HepG2 (cell line): Measurements from ENCODE around the gene TRPM5. TPM values are rescaled to one million over a fixed set of nuclear protein-coding genes. Genes with fewer than 3 reads are reported as not detected.

ENCODE experiments used
- ATAC-seq: fragments of 200-7000 bp; cut with Tn5 transposase; 3 replicates; pipeline ENCODE4 v1.9.1; 2020; ENCODE audit warnings: mild to moderate bottlenecking, moderate library complexity
- BruUV-seq: library from RNA; stranded (reverse); fragments of 400-500 nt; replicated peaks from 2 replicates; lab custom pipeline; 2021; lab: Mats Ljungman, UMichigan
- CTCF ChIA-PET: fragments of 300-600 bp; formaldehyde crosslinking; extraction: SDS; loops from one replicate; lab custom pipeline; 2021; ENCODE audit warnings: low total read pairs, inconsistent platforms, low intra/inter-chr PET ratio; lab: Yijun Ruan, JAX
- POLR2A ChIA-PET: fragments of 350-600 bp; sonication (Branson Sonifier 250); formaldehyde crosslinking; loops from one replicate; lab custom pipeline; 2020; ENCODE audit warnings: antibody characterized with exemption, inconsistent platforms; lab: Yijun Ruan, JAX
- DNase-seq: peaks from one replicate; pipeline ENCODE4 v3.0.0-alpha.2; 2015; ENCODE audit warnings: low spot score
- FAIRE-seq: peaks from 3 replicates; lab custom pipeline; 2011; peaks lifted over from hg19 to GRCh38; lab: Jason Lieb, UNC
- H2AFZ ChIP-seq: one replicate; pipeline ENCODE4 v1.6.1; 2011; ENCODE audit warnings: low read length, inconsistent platforms
- H3K27ac ChIP-seq: fragments of 300-600 bp; 3 replicates; pipeline ENCODE4 v1.8.0; 2011; ENCODE audit warnings: mixed run types, mild to moderate bottlenecking, mixed read lengths, low read length, inconsistent platforms; ENCODE audit not compliant: insufficient read depth; ENCODE audit errors: extremely low read length
- H3K27me3 ChIP-seq, 2 experiments: fragments of 200-600 bp in 1 of 2; 2 replicates in 1 of 2; 3 replicates in 1 of 2; pipeline versions ENCODE4 v1.6.0 to v1.8.0; 2011; ENCODE audit warnings: low read length in 2 of 2, mild to moderate bottlenecking in 2 of 2, moderate library complexity in 2 of 2, inconsistent platforms in 1 of 2; ENCODE audit not compliant: insufficient read depth in 2 of 2, control insufficient read depth in 1 of 2
- H3K36me3 ChIP-seq, 2 experiments: fragments of 200-600 bp in 1 of 2; replicated peaks in 1 of 2; 2 replicates in 1 of 2; 3 replicates in 1 of 2; pipeline versions ENCODE4 v1.5.1 to v1.8.0; 2011; ENCODE audit warnings: low read length in 2 of 2, inconsistent platforms in 1 of 2; ENCODE audit not compliant: insufficient read depth in 2 of 2, control insufficient read depth in 1 of 2
- H3K4me1 ChIP-seq: 2 replicates; pipeline ENCODE4 v1.5.1; 2012; ENCODE audit warnings: low read length, inconsistent platforms; ENCODE audit not compliant: insufficient read depth
- H3K4me2 ChIP-seq: 2 replicates; pipeline ENCODE4 v1.6.0; 2011; ENCODE audit warnings: low read depth, low read length, inconsistent platforms
- H3K4me3 ChIP-seq, 3 experiments: fragments of 200-600 bp in 1 of 3; sonication (generic), shearing (Covaris generic) in 1 of 3; replicated peaks in 1 of 3; 2 replicates each; pipeline ENCODE4 v1.5.1; 2011 to 2016; ENCODE audit warnings: low read length in 3 of 3, inconsistent platforms in 2 of 3, low read depth in 2 of 3, mild to moderate bottlenecking in 2 of 3, control low read depth in 1 of 3, mixed read lengths in 1 of 3; ENCODE audit not compliant: insufficient read depth in 1 of 3
- H3K79me2 ChIP-seq: one replicate; pipeline ENCODE4 v1.6.1; 2011; ENCODE audit warnings: low read length, inconsistent platforms; ENCODE audit not compliant: insufficient read depth
- H3K9ac ChIP-seq: 2 replicates; pipeline ENCODE4 v1.6.0; 2011; ENCODE audit warnings: mild to moderate bottlenecking, low read depth, low read length, inconsistent platforms; ENCODE audit not compliant: insufficient read depth
- H3K9me3 ChIP-seq: 2 replicates; pipeline ENCODE4 v1.5.1; 2012; ENCODE audit warnings: mild to moderate bottlenecking, low read length
- H4K20me1 ChIP-seq: 2 replicates; pipeline ENCODE4 v1.6.0; 2011; ENCODE audit warnings: inconsistent platforms, mild to moderate bottlenecking, low read length, moderate library complexity; ENCODE audit not compliant: insufficient read depth
- DDIT3 ChIP-seq: sonication (generic); formaldehyde crosslinking; IDR thresholded peaks from 2 replicates; pipeline ENCODE4 v1.4.0; 2020; ENCODE audit warnings: mild to moderate bottlenecking, missing genetic modification reagents
- DMAP1 ChIP-seq: IDR thresholded peaks from 2 replicates; pipeline ENCODE4 v1.6.1; 2016
- HOXA3 ChIP-seq: sonication (generic); formaldehyde crosslinking; IDR thresholded peaks from 2 replicates; pipeline ENCODE4 v1.5.0; 2020; ENCODE audit warnings: missing genetic modification reagents
- JARID2 ChIP-seq: sonication (generic); formaldehyde crosslinking; IDR thresholded peaks from 2 replicates; pipeline ENCODE4 v1.8.1; 2023; ENCODE audit warnings: missing genetic modification reagents, inconsistent platforms; ENCODE audit not compliant: insufficient replicate concordance
- MNT ChIP-seq: fragments of 450-650 bp; IDR thresholded peaks from 2 replicates; pipeline ENCODE4 v1.6.1; 2016
- SMAD1 ChIP-seq: sonication (generic); formaldehyde crosslinking; IDR thresholded peaks from 2 replicates; pipeline ENCODE4 v1.4.0; 2020; ENCODE audit warnings: missing genetic modification reagents, low read depth, mild to moderate bottlenecking, borderline replicate concordance
- ZBTB20 ChIP-seq: sonication (generic); formaldehyde crosslinking; IDR thresholded peaks from 2 replicates; pipeline ENCODE4 v1.8.1; 2023; ENCODE audit warnings: missing genetic modification reagents, low read depth, mild to moderate bottlenecking, borderline replicate concordance
- ZMYM3 ChIP-seq: sonication (generic); formaldehyde crosslinking; IDR thresholded peaks from 2 replicates; pipeline ENCODE4 v1.5.1; 2020; ENCODE audit warnings: mild to moderate bottlenecking, missing genetic modification reagents
- ZNF749 ChIP-seq: sonication (generic); formaldehyde crosslinking; IDR thresholded peaks from 2 replicates; pipeline ENCODE4 v1.8.0; 2022; ENCODE audit warnings: mild to moderate bottlenecking, missing genetic modification reagents, moderate library complexity, borderline replicate concordance
- WGBS: methylation state at CpG from one replicate; pipeline ENCODE4 v1.1.6; 2017; ENCODE audit warnings: low lambda C conversion rate; 5-methylcytosine and 5-hydroxymethylcytosine counted together
- in situ Hi-C: cut with HindIII; loops from 2 replicates; pipeline ENCODE4 v1.10.0; 2017; ENCODE audit warnings: low pct_unique_long_range_greater_than_20kb; ENCODE audit not compliant: extremely low pct_ligation_motif_present
- intact Hi-C: fragments of 100-400 bp; cut with micrococcal nuclease; formaldehyde crosslinking; loops from one replicate; pipeline ENCODE4 v1.10.0; 2022; ENCODE audit not compliant: unreplicated experiment
- polyA plus RNA-seq, 8 experiments: library from polyadenylated mRNA; depleted of rRNA in 3 of 8; stranded (reverse) in 7 of 8; unstranded in 1 of 8; fragments of >200 nt; fragmentation: Illumina TruSeq in 4 of 8; extraction: Trizol in 4 of 8; gene quantifications; 2 replicates each; pipeline versions ENCODE4 v1.2.1 to v1.2.3, GENCODE V29; 2011 to 2016; ENCODE audit warnings: low read depth in 4 of 8, missing spikeins in 1 of 8, mixed read lengths in 1 of 8; ENCODE audit not compliant: insufficient read depth in 1 of 8
- total RNA-seq, 5 experiments: library from RNA; depleted of rRNA; stranded (reverse); fragments of >200 nt; fragmentation: Illumina TruSeq; extraction: Trizol; gene quantifications; 2 replicates each; pipeline ENCODE4 v1.2.3, GENCODE V29; 2016; ENCODE audit warnings: low read depth in 1 of 5
- TF ChIP-seq, protein P1 (sequence below): sonication (generic); formaldehyde crosslinking; IDR thresholded peaks from 2 replicates; pipeline ENCODE4 v1.8.0; 2022; ENCODE audit warnings: low read depth, missing genetic modification reagents

Gene TRPM5
- total and polyA plus RNA-seq, 2 of the 13 experiments (the other 11 are each of a cell fraction or from before 2014, with no cell fraction given) = 0.12 TPM; not detected in 1

DNA sequence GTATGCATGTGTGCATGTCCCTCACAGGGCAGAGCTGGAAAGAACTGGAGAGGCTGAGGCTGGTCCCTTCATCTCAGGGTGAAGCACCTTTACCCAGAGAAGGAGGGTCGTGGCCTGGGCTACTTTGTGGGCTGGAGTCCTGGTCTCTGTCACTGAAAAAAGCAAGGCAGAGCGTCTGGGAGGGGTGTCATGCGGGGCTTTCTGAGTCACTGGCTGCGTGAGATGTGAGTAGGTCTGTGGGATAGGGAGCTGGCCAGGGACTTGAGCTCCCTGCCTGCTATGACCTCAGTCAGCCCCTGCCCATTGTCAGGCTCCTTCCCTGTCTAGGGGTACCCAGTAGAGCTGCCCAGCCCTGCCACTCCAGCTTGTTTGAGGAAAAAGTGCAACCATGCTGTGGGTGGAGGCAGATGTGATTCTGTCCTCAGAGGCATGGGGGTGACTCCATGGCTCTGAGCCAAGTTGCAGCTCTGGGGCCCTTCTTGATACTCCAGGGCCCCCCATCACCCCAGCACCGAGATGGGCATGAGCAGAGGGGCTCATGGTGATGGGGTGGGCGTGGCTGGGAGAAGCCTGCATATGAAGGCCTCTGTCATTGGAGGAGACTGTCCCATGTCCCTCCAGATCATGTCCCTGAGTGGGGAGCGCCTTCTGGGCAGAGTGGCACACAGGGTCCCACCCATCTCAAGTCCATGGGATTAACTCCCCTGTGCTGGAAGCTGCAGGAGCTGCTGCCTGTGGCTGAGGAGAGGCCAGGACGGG is 28.3 kb upstream of the TRPM5 start:
- Histone ChIP-seq H3K27me3 (peaks cover 15 to 54% of the 10 kb centered on the region in 2 experiments; a peak in 4 of 5 replicates), H3K9me3 (no peaks in the 10 kb centered on the region), H3K4me3 (no peak overlapping the region), H3K9ac (no peak overlapping the region), H3K4me2 (no peak overlapping the region), H4K20me1 (no peaks in the 10 kb centered on the region), H3K79me2 (no peaks in the 10 kb centered on the region), H3K4me1 (no peaks in the 10 kb centered on the region), H3K27ac (no peak overlapping the region), H2AFZ (no peak overlapping the region), H3K36me3 (no peaks in the 10 kb centered on the region)
- BruUV-seq = no TSS peak
- ATAC-seq = no peak
- intact Hi-C loops = no loop called here
- FAIRE-seq = no peak
- in situ Hi-C loops = no loop called here
- WGBS = 0% methylated on average over 3 of the region's 8 CpGs
- TF ChIP-seq JARID2 (CRISPR knock-in tag) = no peak
- TF ChIP-seq DDIT3 (CRISPR knock-in tag) = no peak
- no peak for DNase-seq
- ChIA-PET CTCF (no interaction called here), POLR2A (no interaction called here)

DNA sequence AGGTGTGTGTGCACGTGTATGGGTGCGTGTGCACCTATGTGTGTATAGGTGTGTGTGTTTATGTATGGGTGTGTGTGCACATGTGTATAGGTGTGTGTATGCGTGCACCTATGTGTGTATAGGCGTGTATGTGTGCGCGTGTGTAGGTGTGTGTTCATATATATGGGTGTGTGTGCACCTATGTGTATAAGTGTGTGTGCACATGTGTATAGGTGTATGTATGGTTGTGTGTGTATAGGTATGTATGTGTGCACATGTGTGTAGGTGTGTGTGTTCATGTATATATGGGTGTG is 27.4 kb upstream of the TRPM5 start:
- Histone ChIP-seq H3K79me2 (no peaks in the 10 kb centered on the region), H3K4me1 (no peaks in the 10 kb centered on the region), H3K9me3 (no peaks in the 10 kb centered on the region), H3K36me3 (no peaks in the 10 kb centered on the region), H3K27ac (no peak overlapping the region), H2AFZ (no peak overlapping the region), H3K27me3 (peaks cover 15 to 58% of the 10 kb centered on the region in 2 experiments; a peak in 4 of 5 replicates), H3K9ac (no peak overlapping the region)
- intact Hi-C loops = no loop called here
- 80% methylated on average over 6 of the region's 6 CpGs for WGBS
- POLR2A ChIA-PET = no interaction called here
- TF ChIP-seq MNT = peak; percentile 64; the same call in 1 of the 2 replicates
- no peak for TF ChIP-seq ZNF749
- no peak for TF ChIP-seq SMAD1
- no peak for TF ChIP-seq ZBTB20 (CRISPR knock-in tag)
- TF ChIP-seq, protein P1, sequence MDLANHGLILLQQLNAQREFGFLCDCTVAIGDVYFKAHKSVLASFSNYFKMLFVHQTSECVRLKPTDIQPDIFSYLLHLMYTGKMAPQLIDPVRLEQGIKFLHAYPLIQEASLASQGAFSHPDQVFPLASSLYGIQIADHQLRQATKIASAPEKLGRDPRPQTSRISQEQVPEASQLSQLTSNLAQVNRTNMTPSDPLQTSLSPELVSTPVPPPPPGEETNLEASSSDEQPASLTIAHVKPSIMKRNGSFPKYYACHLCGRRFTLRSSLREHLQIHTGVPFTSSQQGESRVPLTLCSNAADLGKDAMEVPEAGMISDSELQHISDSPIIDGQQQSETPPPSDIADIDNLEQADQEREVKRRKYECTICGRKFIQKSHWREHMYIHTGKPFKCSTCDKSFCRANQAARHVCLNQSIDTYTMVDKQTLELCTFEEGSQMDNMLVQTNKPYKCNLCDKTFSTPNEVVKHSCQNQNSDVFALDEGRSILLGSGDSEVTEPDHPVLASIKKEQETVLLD (CRISPR knock-in tag) = no peak
- TF ChIP-seq ZMYM3 = no peak
- TF ChIP-seq HOXA3 (CRISPR knock-in tag) = no peak
- TF ChIP-seq DMAP1 (CRISPR knock-in tag) = no peak
- TF ChIP-seq, all 625 proteins: peak for 1
- ATAC-seq = no peak
- in situ Hi-C loops = no loop called here
- Histone ChIP-seq H3K4me2 (no peak overlapping the region), H4K20me1 (no peaks in the 10 kb centered on the region), H3K4me3 (no peak overlapping the region)
- CTCF ChIA-PET = no interaction called here
- FAIRE-seq = no peak
- no TSS peak for BruUV-seq
- DNase-seq = no peak
